Fibroblast of skin of abdomen (primary cell): ENCODE data around the gene ATG4C.
A peak's percentile ranks its signal among the peaks of the same experiment; 100 is the strongest.
"Not testable (repeated sequence)": the region's sequence is repeated elsewhere in the genome, so short reads cannot be mapped to it uniquely, and the experiment has no call there.

Experiments used
- DNase-seq: peaks from one replicate; pipeline ENCODE4 v3.0.0-alpha.2; 2013

The ATG4C gene

GRCh38 chr1:62774971-62775595, 8.8 kb upstream of the ATG4C start:
- DNase-seq: no peak

GRCh38 chr1:62778208-62778607, 5.7 kb upstream of the ATG4C start:
- DNase-seq: no peak

GRCh38 chr1:62781841-62782543, 1.9 kb upstream of the ATG4C start:
- DNase-seq: peak; percentile 58

- DNase-seq: peak; percentile 1
Observed at GRCh38 chr1:62782544-62783212, 1.3 kb upstream of the ATG4C start.

- peak; percentile 7 for DNase-seq
Observed at GRCh38 chr1:62784509-62785365, 805 bp downstream of the ATG4C start.

- no peak for DNase-seq
Observed at GRCh38 chr1:62790716-62791115, 6.8 kb downstream of the ATG4C start.

- no peak for DNase-seq
Observed at GRCh38 chr1:62794053-62794452, 10.1 kb downstream of the ATG4C start.

GRCh38 chr1:62796221-62796620, 12.3 kb downstream of the ATG4C start:
- no peak for DNase-seq

GRCh38 chr1:62799688-62800087, 15.8 kb downstream of the ATG4C start:
- no peak for DNase-seq

- no peak for DNase-seq
Observed at GRCh38 chr1:62800281-62800680, 16.3 kb downstream of the ATG4C start.

- peak; percentile 14 for DNase-seq
Observed at GRCh38 chr1:62800825-62801306, 16.9 kb downstream of the ATG4C start.

- no peak for DNase-seq
Observed at GRCh38 chr1:62809788-62810187, 25.9 kb downstream of the ATG4C start.

- no peak for DNase-seq
Observed at GRCh38 chr1:62810420-62811274, 26.7 kb downstream of the ATG4C start.

GRCh38 chr1:62823556-62823955, 39.6 kb downstream of the ATG4C start:
- DNase-seq: peak; percentile 4

GRCh38 chr1:62826901-62827300, 43.0 kb downstream of the ATG4C start:
- peak; percentile 0 for DNase-seq

GRCh38 chr1:62827786-62828185, 43.9 kb downstream of the ATG4C start:
- not testable (repeated sequence) for DNase-seq

GRCh38 chr1:62832276-62832675, 48.3 kb downstream of the ATG4C start:
- DNase-seq: no peak

- DNase-seq: no peak
Observed at GRCh38 chr1:62833529-62833928, 49.6 kb downstream of the ATG4C start.

- no peak for DNase-seq
Observed at GRCh38 chr1:62834400-62834961, 50.5 kb downstream of the ATG4C start.

- no peak for DNase-seq
Observed at GRCh38 chr1:62836856-62837540, 53.1 kb downstream of the ATG4C start.

- DNase-seq: no peak
Observed at GRCh38 chr1:62840555-62840954, 56.6 kb downstream of the ATG4C start.
